T47D (cell line): ENCODE results near the gene RELN.

Source experiments
- DNase-seq, 2 experiments: peaks; one replicate each; pipeline versions ENCODE4 v3.0.0 to v3.0.0-alpha.2; 2011 to 2012; ENCODE audit warnings: low read depth in 1 of 2, low spot score in 1 of 2
- JUND ChIP-seq: IDR thresholded peaks from 2 replicates; pipeline ENCODE4 v1.6.1; 2012; ENCODE audit warnings: low read depth
- in situ Hi-C: cut with HindIII; loops from 2 replicates; pipeline ENCODE4 v1.10.0; 2016; ENCODE audit warnings: low sequenced_read_pairs, low pct_unique_long_range_greater_than_20kb

Gene RELN

DNA sequence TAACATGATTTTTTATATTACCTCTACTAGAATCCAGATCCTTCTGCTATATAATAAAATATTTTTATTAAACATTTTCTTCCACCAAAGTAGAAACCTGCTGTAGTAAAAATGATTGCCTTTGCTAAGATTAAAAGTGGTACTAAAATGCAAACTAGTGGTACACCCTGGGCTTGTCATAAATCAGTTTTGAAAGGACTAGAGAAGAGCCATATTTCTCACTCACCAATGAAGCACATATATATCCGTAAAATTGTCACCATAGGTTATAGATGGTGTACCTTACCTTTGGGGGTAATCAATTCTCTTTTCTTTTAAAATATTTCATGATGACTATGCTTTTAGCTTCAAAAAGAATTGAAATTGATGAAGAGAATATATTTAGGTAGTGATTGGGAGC is 290.4 kb downstream of the RELN start:
- TF ChIP-seq JUND: no peak
- DNase-seq: no peak
- in situ Hi-C loops: no loop called here

DNA sequence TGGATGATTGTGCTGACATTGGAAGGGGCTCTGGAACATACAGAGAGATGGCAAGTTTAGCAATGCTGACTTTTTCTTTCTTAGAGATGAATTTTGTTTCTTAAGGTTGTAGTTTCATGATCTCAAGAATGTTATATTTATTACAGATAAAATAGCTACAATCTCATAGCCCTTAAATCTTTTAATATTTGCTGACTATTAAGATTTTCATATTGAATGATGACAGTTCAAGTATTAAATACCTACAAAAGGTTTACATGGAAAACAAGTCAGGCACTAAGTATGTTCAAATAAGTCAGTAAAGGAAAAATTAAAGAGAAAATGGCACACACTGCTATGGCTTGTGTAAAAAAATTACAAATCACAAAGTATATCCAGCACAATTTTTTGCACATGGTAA is 291.4 kb downstream of the RELN start:
- in situ Hi-C loops: no loop called here
- no peak for DNase-seq
- no peak for TF ChIP-seq JUND

DNA sequence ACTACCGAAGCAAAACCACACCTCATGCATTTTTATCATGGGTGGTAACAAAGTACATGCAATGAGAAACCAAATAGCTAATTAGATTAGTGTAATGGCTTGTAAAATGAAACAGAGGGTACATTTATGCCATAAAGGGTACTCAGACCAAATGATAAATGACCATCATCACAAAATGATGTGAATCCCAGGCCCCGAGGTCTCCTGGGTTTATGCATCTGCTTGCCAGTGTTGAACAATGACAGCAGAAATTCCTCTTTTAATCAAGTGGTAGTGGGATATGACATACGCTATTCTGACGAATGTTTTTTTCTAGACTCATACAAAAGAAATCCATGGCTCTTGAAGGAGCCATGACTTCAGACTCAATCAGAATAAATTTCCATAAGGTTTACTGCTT is 293.9 kb downstream of the RELN start:
- in situ Hi-C loops: no loop called here
- no peak for TF ChIP-seq JUND
- no peak for DNase-seq

DNA sequence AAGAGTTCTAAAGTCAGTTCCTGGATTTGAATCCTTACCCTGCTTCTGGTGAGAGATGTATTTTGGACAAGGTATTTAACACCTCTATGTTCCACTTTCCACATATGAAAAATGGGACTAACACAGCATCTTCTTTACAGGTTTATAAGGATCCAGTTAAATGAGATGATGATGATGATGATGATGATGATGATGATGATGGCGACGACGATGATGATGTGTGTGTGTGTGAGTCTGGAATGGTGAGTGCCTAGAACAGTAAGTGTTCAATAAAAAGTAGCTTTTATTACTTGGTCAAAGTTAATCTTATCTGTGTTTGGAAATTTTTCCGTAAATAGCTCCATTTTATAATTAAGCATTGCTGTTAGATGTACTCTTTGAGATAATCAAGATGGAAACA is 295.2 kb downstream of the RELN start:
- in situ Hi-C loops: no loop called here
- no peak for TF ChIP-seq JUND
- DNase-seq: no peak

DNA sequence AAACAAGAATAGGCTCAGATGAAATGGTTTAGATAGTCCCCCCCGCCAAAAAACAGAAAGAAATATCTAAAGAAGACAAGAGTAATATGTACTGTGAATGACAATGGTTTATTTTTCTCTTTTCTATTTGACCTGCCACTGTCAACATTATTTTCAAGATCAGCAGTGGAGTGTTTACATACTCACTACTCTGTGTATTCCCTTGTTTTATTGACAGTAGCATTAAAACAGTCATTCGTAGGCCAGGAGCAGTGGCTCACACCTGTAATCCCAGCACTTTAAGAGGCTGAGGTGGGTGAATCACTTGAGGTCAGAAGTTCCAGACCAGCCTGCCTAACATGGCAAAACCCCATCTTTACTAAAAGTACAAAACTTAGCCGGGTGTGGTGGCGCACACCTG is 298.2 kb downstream of the RELN start:
- in situ Hi-C loops: no loop called here
- TF ChIP-seq JUND: no peak
- no peak for DNase-seq

DNA sequence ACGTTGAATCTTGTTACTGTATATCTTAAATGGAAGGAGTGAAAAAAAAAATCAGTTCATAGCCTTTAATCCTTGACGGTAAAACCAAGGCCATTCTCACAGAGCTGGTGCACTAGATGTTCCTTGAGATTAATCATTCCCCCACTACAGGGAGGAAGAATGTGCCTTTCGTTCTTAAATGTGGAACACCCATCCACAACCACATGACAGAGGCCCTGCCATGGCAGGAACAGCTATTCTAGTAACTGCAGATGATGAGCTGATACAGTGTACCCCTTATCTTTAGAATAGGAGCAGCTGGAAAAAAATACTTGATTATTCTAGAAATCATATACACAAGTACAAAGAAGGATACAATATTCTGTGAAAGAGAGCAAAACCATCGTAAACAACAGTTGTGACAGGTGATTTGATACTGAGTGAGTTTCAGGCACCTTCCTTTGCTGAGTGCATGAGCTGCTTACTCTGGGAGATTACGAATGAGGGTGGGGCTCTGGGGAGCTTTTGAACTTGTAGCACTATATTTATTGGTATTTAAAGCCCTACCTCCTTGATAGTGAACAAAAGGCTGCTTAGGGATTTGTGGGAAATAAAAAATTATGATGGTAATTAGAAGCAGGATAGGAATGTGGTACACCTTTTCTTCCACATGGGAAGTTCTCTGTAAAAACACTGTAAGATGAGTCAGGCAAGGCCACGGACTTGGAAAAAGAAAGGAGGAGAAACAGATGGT is 299.1 kb downstream of the RELN start:
- TF ChIP-seq JUND: no peak
- in situ Hi-C loops: no loop called here
- DNase-seq: no peak

DNA sequence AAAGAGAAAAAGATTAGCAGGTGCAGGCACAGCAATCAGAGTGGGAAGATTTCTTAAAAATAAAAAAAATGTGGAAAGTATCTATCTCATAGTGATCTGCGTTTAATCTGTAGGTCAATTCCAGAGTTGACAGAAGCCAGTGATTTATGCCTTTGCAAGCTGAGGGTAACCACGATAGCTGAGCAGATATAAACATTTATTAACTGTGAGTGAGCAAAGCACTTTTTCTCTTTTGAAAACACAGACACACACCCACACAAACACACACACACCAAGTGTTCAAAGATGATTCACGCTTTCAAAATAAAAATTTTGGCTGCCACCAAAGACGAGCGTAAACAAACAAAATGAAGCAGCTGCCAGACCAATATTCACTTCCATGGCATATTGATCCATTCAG is 300.2 kb downstream of the RELN start:
- TF ChIP-seq JUND: no peak
- in situ Hi-C loops: no loop called here
- DNase-seq: no peak

DNA sequence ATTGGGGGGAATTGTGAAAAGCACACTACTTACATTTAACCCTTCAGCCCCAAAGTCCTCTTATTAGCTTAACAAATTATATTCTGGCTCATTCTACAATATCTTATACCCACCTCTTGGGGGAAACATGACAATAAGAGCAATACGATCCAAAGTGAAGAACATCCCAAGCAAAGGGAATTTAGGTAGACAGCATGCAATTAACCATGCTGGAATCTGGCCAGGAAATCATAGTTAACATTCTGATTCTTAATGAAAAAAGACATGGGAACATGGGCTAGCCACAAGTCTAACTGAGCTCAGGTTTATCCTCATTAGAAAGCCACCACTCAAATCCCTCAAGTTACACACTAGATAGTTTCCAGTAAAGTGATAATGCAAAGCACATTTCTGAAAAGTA is 301.5 kb downstream of the RELN start:
- no peak for TF ChIP-seq JUND
- no peak for DNase-seq
- in situ Hi-C loops: no loop called here

DNA sequence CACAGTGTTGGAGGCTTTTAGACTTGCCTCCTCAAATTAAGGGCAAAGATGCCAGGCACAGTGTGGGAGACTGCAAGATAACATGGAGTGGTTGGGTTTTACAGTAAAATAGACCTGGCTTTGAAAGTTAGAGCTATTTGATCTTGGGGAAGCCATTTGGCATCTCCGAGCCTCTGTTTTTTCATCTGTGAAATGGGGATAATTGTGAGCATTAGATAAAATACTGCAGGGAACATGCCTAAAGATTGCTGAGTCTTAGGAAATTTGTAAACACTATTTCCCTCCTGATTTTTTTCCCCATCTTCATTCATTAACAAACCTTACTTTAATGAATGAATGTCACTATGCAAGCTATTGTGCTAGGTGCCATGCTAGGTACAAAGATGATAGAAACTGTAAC is 302.2 kb downstream of the RELN start:
- in situ Hi-C loops: no loop called here
- TF ChIP-seq JUND: no peak
- DNase-seq: no peak

DNA sequence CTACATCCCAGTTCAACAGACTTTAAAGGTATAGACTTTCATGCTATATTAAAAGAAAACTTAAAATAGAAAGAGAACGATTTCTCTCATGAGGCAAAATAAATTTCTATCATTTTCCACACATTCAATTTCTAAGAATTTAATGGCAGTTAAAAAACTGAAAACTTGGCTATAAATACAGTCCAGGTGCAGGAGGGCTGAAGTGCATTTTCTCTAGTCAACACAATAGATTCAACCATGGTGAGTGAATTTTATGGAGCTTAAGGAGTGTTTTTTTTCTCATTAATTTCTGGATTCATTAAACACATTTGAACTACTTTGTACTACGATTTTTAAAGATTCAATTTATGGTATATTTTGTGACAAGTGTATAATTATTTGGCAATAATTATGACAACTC is 302.7 kb downstream of the RELN start:
- no peak for DNase-seq
- no peak for TF ChIP-seq JUND
- in situ Hi-C loops: no loop called here

DNA sequence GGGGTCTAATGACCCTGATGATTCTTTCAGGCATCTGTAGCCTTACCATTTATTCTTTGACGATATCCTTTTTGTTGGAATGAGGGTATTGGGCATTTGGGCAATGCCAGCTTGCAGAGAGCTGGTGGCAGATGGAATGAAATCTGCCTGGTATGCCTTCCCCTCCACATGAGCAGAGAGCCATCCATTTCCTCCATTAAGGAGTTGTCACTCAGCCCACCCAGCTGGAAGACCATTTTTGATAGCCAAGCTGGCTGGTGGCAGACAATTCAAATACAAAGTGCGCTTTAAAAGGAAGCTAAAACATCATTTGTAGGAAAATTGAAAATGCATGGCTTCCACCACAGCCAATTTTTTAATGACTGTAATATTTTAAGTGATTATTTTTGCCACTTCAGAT is 303.4 kb downstream of the RELN start:
- DNase-seq: no peak
- in situ Hi-C loops: no loop called here
- TF ChIP-seq JUND: no peak

DNA sequence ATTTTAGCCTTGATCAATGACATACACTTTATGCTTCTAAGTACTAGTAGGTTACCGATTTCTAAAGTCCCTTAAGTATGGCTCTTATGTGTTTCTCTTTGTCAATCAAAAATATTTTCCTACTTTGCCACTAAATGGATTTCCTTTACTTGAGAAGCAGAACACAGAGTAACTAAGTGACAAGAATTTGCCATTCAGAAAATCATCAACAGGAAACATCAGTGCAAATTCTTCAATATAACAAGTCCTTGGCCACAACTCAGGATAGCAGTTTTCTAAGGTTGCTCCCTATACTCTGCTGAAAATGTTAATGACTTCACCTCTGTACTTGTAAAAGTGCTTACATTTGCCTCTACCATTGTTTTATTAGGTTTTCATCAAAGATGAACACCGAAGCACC is 303.8 kb downstream of the RELN start:
- in situ Hi-C loops: no loop called here
- no peak for TF ChIP-seq JUND
- no peak for DNase-seq

DNA sequence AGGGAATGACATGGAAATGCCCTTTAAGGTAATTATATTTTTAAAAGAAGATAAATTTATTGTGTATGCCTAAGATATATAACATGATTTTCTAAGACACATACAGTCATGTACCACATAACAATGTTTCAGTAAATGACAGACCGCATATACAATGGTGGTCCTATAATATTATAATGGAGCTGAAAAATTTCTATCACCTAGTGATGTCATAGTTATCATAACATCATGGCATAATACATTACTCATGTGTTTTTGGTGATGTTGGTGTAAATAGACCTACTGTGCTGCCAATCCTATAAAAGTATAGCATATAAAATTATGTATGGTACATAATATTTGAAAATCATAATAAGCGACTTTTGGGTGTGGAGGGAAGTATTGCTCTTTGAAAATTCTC is 306.1 kb downstream of the RELN start:
- no peak for TF ChIP-seq JUND
- in situ Hi-C loops: no loop called here

More for the DNA sequence above, 306.1 kb downstream of the RELN start:
- DNase-seq: no peak
